Transverse colon (tissue), 4 donors: ENCODE results near the gene TRPM8. TPM values are rescaled to one million over a fixed set of nuclear protein-coding genes. Genes with fewer than 3 reads are reported as not detected.
A peak's percentile ranks its signal among the peaks of the same experiment; 100 is the strongest.

Experiments used
- DNase-seq: peaks from one replicate; pipeline ENCODE4 v3.0.0-alpha.2; 2019
- H3K27ac ChIP-seq, 4 donors: fragments of 200-600 bp; sonication (generic); 2 replicates each; pipeline ENCODE4 v1.5.1; 2016 to 2018; ENCODE audit warnings: inconsistent platforms in 4 of 4
- H3K27me3 ChIP-seq: fragments of 200-600 bp; sonication (generic); 2 replicates; pipeline ENCODE4 v1.5.1; 2017; ENCODE audit warnings: inconsistent platforms
- H3K36me3 ChIP-seq, 4 donors: fragments of 200-600 bp; sonication (generic); 2 replicates each; pipeline ENCODE4 v1.5.1; 2017 to 2019; ENCODE audit warnings: inconsistent platforms in 4 of 4
- H3K4me1 ChIP-seq, 4 donors: fragments of 200-600 bp; sonication (generic); 2 replicates each; pipeline ENCODE4 v1.5.1; 2017 to 2020; ENCODE audit warnings: inconsistent platforms in 4 of 4
- H3K4me3 ChIP-seq, 4 donors: fragments of 200-600 bp; sonication (generic); 1 replicate in 1 of 4; 2 replicates in 3 of 4; pipeline versions ENCODE4 v1.5.1 to v1.6.1; 2017 to 2019; ENCODE audit warnings: inconsistent platforms in 4 of 4
- H3K9me3 ChIP-seq, 2 donors: fragments of 200-600 bp; sonication (generic); 2 replicates each; pipeline ENCODE4 v1.5.1; 2017 to 2019; ENCODE audit warnings: inconsistent platforms in 2 of 2
- EP300 ChIP-seq: sonication (generic); formaldehyde crosslinking; IDR thresholded peaks from one replicate; pipeline ENCODE4 v1.6.1; 2017; ENCODE audit warnings: antibody characterized with exemption, low read depth
- POLR2A ChIP-seq: fragments of 450-650 bp; IDR thresholded peaks from one replicate; pipeline ENCODE4 v1.6.1; 2016; ENCODE audit warnings: antibody characterized with exemption, mild to moderate bottlenecking, moderate library complexity
- POLR2AphosphoS5 ChIP-seq, 3 donors: sonication (generic); formaldehyde crosslinking; IDR thresholded peaks; one replicate each; pipeline ENCODE4 v1.6.1; 2016; ENCODE audit warnings: antibody characterized with exemption in 3 of 3
- WGBS, 2 donors: methylation state at CpG; one replicate each; pipeline ENCODE4 v1.1.5; 2018; ENCODE audit warnings: low coverage in 1 of 2; 5-methylcytosine and 5-hydroxymethylcytosine counted together
- in situ Hi-C, 4 donors: fragments of 200-750 bp; cut with MboI; loops; one replicate each; pipeline versions ENCODE4 v1.15.0 to v1.15.1; 2017; ENCODE audit warnings: low sequenced_read_pairs in 3 of 4, low pct_ligation_motif_present in 1 of 4, low pct_unique_long_range_greater_than_20kb in 1 of 4
- intact Hi-C: fragments of 100-400 bp; cut with DNase I; formaldehyde crosslinking; loops from one replicate; pipeline ENCODE4 v1.15.1; 2023; ENCODE audit warnings: low total_unique reads
- total RNA-seq, 4 donors: library from RNA; depleted of rRNA; stranded (reverse); fragments of >200 nt; gene quantifications; one replicate each; pipeline ENCODE4 v1.1.0, GENCODE V29; 2016
- TF ChIP-seq, protein P1 (sequence below), 5 experiments: fragments of 200-600 bp in 3 of 5; fragments of 450-650 bp in 2 of 5; sonication (generic) in 3 of 5; IDR thresholded peaks; 1 replicate in 2 of 5; 2 replicates in 3 of 5; pipeline ENCODE4 v1.5.1; 2016 to 2017; ENCODE audit warnings: antibody characterized with exemption in 5 of 5, inconsistent platforms in 3 of 5, mild to moderate bottlenecking in 2 of 5, moderate library complexity in 1 of 5

The TRPM8 gene
- total RNA-seq, 4 donors from 2014 or later, result not detected

DNA sequence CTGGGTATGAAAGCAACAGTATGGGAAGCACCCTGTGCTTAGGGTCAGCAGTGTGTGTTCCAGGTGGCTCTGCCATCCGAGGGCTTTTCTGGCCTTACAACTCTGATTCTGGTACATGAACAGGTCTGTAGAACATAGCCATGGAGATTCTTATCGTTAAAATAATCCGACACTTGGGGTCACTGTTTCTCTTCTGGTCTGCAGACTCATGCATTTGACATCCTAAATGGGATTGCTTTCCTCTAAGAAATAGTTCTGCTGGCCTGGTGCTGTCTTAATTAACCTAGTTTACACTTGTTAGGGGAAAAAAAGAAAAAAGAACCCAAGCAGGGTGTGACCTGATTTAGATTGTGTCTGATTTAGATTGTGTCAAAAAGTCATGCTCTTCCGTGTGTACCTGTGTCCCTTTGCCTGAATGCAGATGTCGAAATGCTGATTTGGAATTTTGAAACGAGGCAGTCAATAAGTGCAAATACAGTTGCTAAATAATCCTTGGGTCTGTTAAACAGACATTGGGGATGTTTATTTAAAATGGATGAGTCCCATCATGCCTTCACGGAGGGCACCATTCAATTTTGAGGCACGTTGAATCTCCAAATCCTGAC, 59.6 kb downstream of the TRPM8 start:
- intact Hi-C loops (no loop called here), in situ Hi-C loops (loop anchor here in 3 of 4 donors (25.0 kb wide), 4 partner anchors 311 to 561 kb away; partner anchors contain the start of gene ARL4C (in 1 of the 3))
- H3K27ac ChIP-seq, result no peak overlapping the region
- no peaks in the 10 kb centered on the region for H3K36me3 ChIP-seq
- no peaks in the 10 kb centered on the region for H3K9me3 ChIP-seq
- H3K4me3 ChIP-seq, result no peak overlapping the region
- no peaks in the 10 kb centered on the region for H3K4me1 ChIP-seq
- TF ChIP-seq POLR2AphosphoS5 (IDR thresholded peaks at IDR 0.05), result no peak
- TF ChIP-seq POLR2A, result no peak
- TF ChIP-seq, protein P1, sequence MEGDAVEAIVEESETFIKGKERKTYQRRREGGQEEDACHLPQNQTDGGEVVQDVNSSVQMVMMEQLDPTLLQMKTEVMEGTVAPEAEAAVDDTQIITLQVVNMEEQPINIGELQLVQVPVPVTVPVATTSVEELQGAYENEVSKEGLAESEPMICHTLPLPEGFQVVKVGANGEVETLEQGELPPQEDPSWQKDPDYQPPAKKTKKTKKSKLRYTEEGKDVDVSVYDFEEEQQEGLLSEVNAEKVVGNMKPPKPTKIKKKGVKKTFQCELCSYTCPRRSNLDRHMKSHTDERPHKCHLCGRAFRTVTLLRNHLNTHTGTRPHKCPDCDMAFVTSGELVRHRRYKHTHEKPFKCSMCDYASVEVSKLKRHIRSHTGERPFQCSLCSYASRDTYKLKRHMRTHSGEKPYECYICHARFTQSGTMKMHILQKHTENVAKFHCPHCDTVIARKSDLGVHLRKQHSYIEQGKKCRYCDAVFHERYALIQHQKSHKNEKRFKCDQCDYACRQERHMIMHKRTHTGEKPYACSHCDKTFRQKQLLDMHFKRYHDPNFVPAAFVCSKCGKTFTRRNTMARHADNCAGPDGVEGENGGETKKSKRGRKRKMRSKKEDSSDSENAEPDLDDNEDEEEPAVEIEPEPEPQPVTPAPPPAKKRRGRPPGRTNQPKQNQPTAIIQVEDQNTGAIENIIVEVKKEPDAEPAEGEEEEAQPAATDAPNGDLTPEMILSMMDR (IDR thresholded peaks at IDR 0.05), result peak in 4 of 5 experiments; percentile 18 to 35 (median 26)
- DNase-seq, result no peak
- 53 to 59% methylated on average over 4 to 8 of the region's 8 CpGs for WGBS, 2 donors
- no peaks in the 10 kb centered on the region for H3K27me3 ChIP-seq

DNA sequence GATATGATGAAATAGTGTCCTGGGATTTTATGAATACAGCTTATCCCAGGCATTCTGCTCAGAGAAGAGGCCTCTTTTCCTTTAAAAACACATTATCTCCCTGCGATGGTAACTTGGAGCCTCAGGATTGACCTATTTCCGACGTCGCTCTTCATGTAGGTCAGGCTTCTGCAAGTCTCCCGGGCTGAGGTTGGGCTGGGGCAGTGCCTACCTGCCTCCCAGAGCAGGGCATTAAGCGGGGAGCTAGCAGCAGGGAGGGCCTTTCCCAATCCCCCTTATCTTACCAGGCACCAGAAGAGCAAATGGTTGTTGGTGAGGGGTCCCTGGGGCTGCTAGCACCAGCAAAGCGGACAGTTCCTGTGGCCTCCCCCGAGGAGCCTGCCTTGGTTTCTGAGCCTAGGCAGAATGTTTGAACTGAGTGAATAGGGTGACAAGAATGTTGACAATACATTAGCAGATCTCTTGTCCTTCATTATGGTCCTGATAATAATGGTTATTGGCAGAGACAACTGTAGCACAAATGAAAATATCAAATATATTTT, 60.2 kb downstream of the TRPM8 start:
- H3K27me3 ChIP-seq, result no peaks in the 10 kb centered on the region
- no peak for TF ChIP-seq POLR2A
- no peak for TF ChIP-seq EP300
- TF ChIP-seq, protein P1 (IDR thresholded peaks at IDR 0.05), result no peak
- no peak for TF ChIP-seq POLR2AphosphoS5 (IDR thresholded peaks at IDR 0.05)
- H3K27ac ChIP-seq, result no peak overlapping the region
- WGBS, 2 donors, result 83% methylated on average over 6 of the region's 8 CpGs; no CpG with 5 or more reads in 1 of the 2 donors
- intact Hi-C loops (no loop called here), in situ Hi-C loops (loop anchor here in 3 of 4 donors (25.0 kb wide), 4 partner anchors 310 to 560 kb away; partner anchors contain the start of gene ARL4C (in 1 of the 3))
- no peaks in the 10 kb centered on the region for H3K9me3 ChIP-seq
- no peak overlapping the region for H3K4me3 ChIP-seq
- no peak for DNase-seq
- H3K4me1 ChIP-seq, result no peaks in the 10 kb centered on the region
- H3K36me3 ChIP-seq, result no peaks in the 10 kb centered on the region

DNA sequence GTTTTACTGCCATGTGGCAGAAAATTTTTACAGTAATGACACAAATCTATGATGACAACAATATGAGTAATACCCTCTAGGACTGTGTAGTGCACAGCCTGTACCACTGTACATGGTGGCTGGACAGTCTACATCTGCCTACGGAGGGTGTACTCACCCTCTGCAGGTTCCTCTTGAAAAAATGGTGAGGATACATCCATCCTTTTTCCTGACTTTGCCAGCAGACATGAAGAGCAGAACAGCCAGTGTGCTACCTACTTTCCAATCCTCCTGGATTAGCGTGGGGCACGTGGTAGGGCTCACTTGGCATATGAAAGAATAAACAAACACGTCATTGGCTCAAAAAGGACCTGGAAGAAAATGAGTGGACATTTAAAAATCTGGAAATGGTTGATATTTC, 62.6 kb downstream of the TRPM8 start:
- intact Hi-C loops, result no loop called here
- Histone ChIP-seq H3K9me3 (no peaks in the 10 kb centered on the region), H3K4me1 (no peaks in the 10 kb centered on the region), H3K27me3 (no peaks in the 10 kb centered on the region), H3K27ac (no peak overlapping the region), H3K36me3 (no peaks in the 10 kb centered on the region), H3K4me3 (no peak overlapping the region)
- WGBS, 2 donors, result 47 to 59% methylated on average over 3 to 4 of the region's 4 CpGs
- no peak for DNase-seq
- TF ChIP-seq, protein P1 (IDR thresholded peaks at IDR 0.05), result no peak
- TF ChIP-seq EP300, result no peak
- TF ChIP-seq POLR2AphosphoS5 (IDR thresholded peaks at IDR 0.05), result no peak
- TF ChIP-seq POLR2A, result no peak
- in situ Hi-C loops, result loop anchor here in 3 of 4 donors (25.0 kb wide), 4 partner anchors 308 to 558 kb away; partner anchors contain the start of gene ARL4C (in 1 of the 3)

DNA sequence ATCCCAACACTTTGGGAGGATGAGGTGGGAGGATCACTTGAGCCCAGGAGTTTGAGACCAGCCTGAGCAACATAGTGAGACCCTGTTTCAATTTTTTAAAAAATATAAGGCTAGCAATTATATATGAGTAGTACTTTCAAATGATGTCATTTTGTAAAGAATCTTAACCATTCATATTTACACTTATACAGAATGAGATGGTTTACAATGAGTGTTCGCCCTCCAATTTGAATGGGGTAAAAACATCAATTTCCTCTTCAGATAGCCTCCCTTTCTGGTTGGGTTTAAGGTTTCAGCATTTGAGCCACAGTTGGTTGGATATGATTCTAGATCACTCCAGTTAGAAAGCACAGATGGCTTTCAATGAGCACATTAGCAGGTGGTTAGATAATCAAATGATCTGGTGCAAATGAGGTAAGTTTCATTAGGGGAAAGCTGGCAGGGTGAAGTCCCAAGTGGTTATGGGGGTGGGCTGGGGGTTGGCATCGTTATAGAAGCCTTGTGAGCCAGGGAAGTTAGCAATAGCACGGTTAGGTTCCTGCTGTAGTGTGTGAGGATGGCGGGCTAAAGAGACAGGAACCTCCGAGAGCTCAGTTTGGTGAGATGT, 63.9 kb downstream of the TRPM8 start:
- intact Hi-C loops (no loop called here), in situ Hi-C loops (loop anchor here in 3 of 4 donors (25.0 kb wide), 4 partner anchors 306 to 556 kb away; partner anchors contain the start of gene ARL4C (in 1 of the 3))
- H3K27me3 ChIP-seq, result no peaks in the 10 kb centered on the region
- TF ChIP-seq POLR2AphosphoS5 (IDR thresholded peaks at IDR 0.05) (no peak), EP300 (no peak), POLR2A (no peak)
- TF ChIP-seq, protein P1 (IDR thresholded peaks at IDR 0.05), result no peak
- 86 to 88% methylated on average over 1 to 5 of the region's 5 CpGs for WGBS, 2 donors
- H3K36me3 ChIP-seq, result no peaks in the 10 kb centered on the region
- H3K9me3 ChIP-seq, result no peaks in the 10 kb centered on the region
- H3K4me3 ChIP-seq, result no peak overlapping the region
- no peak overlapping the region for H3K27ac ChIP-seq
- H3K4me1 ChIP-seq, result no peaks in the 10 kb centered on the region
- DNase-seq, result no peak
